HCT116 (cell line): Measurements from ENCODE around the gene MRPL1.

Source experiments
- EZH2 ChIP-seq: fragments of 200-600 bp; sonication (generic); IDR thresholded peaks from 2 replicates; pipeline ENCODE4 v1.6.1; 2017; ENCODE audit warnings: antibody characterized with exemption, mixed run types
- EZH2phosphoT487 ChIP-seq: fragments of 200-600 bp; IDR thresholded peaks from 2 replicates; pipeline ENCODE4 v1.6.1; 2018; ENCODE audit warnings: antibody characterized with exemption, borderline replicate concordance
- JUND ChIP-seq: IDR thresholded peaks from 2 replicates; pipeline ENCODE4 v1.6.1; 2012
- POLR2A ChIP-seq: IDR thresholded peaks from 2 replicates; pipeline ENCODE4 v1.7.0; 2011; ENCODE audit warnings: borderline replicate concordance; ENCODE audit not compliant: insufficient read depth, insufficient read length; ENCODE audit errors: extremely low read depth
- POLR2AphosphoS5 ChIP-seq: IDR thresholded peaks from 2 replicates; pipeline ENCODE4 v1.6.1; 2011; ENCODE audit warnings: mild to moderate bottlenecking, low read depth, low read length, moderate library complexity
- SIN3A ChIP-seq: IDR thresholded peaks from 2 replicates; pipeline ENCODE4 v1.6.1; 2012; ENCODE audit warnings: low read depth
- ZNF274 ChIP-seq: fragments of 200-500 bp; sonication (Bioruptor generic); IDR thresholded peaks from 2 replicates; pipeline ENCODE4 v1.6.1; 2014; ENCODE audit warnings: mild to moderate bottlenecking, low read depth, low read length, inconsistent platforms
- TF ChIP-seq, protein P1 (sequence below): IDR thresholded peaks from 2 replicates; pipeline ENCODE4 v1.6.1; 2012
- TF ChIP-seq, protein P2 (sequence below), 3 experiments: fragments of 200-600 bp in 1 of 3; sonication (generic) in 1 of 3; IDR thresholded peaks in 2 of 3; conservative IDR thresholded peaks in 1 of 3; 2 replicates each; pipeline ENCODE4 v1.5.1; 2012 to 2017; ENCODE audit warnings: low read depth in 2 of 3, low read length in 2 of 3, antibody characterized with exemption in 1 of 3, borderline replicate concordance in 1 of 3, control low read depth in 1 of 3, mild to moderate bottlenecking in 1 of 3, mixed read lengths in 1 of 3, mixed run types in 1 of 3, moderate library complexity in 1 of 3; ENCODE audit not compliant: insufficient read depth in 1 of 3

DNA sequence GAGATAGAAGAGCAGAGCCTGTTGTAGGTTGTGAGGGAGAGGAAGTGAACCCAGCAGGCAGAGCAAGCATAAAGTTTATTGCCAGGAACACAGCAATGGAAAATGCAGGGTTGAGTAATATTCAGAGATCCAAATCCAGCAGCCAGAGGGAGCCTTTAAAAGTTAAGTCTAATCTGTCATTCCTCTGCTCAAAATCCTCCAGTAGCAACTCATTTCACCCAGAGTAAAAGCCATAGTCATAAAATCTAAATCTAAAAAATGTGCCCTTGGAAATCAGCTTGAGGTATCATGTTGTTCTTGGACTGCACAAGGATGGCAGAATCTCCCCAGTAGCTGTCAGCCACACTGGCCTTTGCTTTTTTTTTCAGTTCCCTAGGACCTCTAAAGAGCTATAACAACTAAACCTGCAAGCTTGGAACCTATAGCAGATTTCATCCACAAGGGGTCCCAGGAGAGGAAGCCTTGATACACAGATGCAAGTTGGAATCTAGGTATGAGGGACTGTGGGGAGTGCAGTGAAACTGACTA, 131.6 kb downstream of the MRPL1 start:
- no peak for TF ChIP-seq POLR2A
- TF ChIP-seq, protein P1, sequence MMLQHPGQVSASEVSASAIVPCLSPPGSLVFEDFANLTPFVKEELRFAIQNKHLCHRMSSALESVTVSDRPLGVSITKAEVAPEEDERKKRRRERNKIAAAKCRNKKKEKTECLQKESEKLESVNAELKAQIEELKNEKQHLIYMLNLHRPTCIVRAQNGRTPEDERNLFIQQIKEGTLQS = no peak
- no peak for TF ChIP-seq EZH2phosphoT487
- TF ChIP-seq POLR2AphosphoS5 = no peak
- TF ChIP-seq, protein P2, sequence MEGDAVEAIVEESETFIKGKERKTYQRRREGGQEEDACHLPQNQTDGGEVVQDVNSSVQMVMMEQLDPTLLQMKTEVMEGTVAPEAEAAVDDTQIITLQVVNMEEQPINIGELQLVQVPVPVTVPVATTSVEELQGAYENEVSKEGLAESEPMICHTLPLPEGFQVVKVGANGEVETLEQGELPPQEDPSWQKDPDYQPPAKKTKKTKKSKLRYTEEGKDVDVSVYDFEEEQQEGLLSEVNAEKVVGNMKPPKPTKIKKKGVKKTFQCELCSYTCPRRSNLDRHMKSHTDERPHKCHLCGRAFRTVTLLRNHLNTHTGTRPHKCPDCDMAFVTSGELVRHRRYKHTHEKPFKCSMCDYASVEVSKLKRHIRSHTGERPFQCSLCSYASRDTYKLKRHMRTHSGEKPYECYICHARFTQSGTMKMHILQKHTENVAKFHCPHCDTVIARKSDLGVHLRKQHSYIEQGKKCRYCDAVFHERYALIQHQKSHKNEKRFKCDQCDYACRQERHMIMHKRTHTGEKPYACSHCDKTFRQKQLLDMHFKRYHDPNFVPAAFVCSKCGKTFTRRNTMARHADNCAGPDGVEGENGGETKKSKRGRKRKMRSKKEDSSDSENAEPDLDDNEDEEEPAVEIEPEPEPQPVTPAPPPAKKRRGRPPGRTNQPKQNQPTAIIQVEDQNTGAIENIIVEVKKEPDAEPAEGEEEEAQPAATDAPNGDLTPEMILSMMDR (IDR thresholded peaks at IDR 0.05 in 2 of 3, conservative IDR thresholded peaks at IDR 0.05 in 1 of 3; ENCODE audit: borderline replicate concordance in 1 of 3, insufficient read depth in 1 of 3, low read depth in 2 of 3, low read length in 2 of 3) = peak in 2 of 3 experiments; percentile 79 to 82; a peak in 5 of 6 replicates
- TF ChIP-seq ZNF274 = no peak
- TF ChIP-seq JUND = no peak
- no peak for TF ChIP-seq SIN3A
- no peak for TF ChIP-seq EZH2
